ENCODE results near the gene UGT2B10.

- TF ChIP-seq ARNT (IDR thresholded peaks at IDR 0.05): no peak
- no peak for TF ChIP-seq FOXM1 (IDR thresholded peaks at IDR 0.05; ENCODE audit: borderline replicate concordance)
- no peak for TF ChIP-seq NFRKB (IDR thresholded peaks at IDR 0.05)
- TF ChIP-seq L3MBTL2 (conservative IDR thresholded peaks at IDR 0.05): no peak
- TF ChIP-seq BHLHE40 (IDR thresholded peaks at IDR 0.05; ENCODE audit: borderline replicate concordance): no peak
- TF ChIP-seq SUZ12 (IDR thresholded peaks at IDR 0.05): no peak
- no peak for TF ChIP-seq CTBP1 (IDR thresholded peaks at IDR 0.05; ENCODE audit: borderline replicate concordance)
- no peak for TF ChIP-seq SP1 (IDR thresholded peaks at IDR 0.05)
- no peak for TF ChIP-seq ZNF384 (IDR thresholded peaks at IDR 0.05)
- no peak for TF ChIP-seq FOXA1 (IDR thresholded peaks at IDR 0.05)
Measured at GRCh38 chr4:68877555-68877954, 61.8 kb downstream of the UGT2B10 start.

Data from HEK293T (cell line).